Activated B cell treated with CpG ODN at 0.5 μM for 24 hours (primary cell): ENCODE data around the gene UBE2G2. TPM values are rescaled to one million over a fixed set of nuclear protein-coding genes. Genes with fewer than 3 reads are reported as not detected.

Source experiments
- ATAC-seq: fragments of 200-7000 bp; cut with Tn5 transposase; one replicate; pipeline ENCODE4 v1.10.0; 2021; ENCODE audit warnings: low read depth, mild to moderate bottlenecking, moderate library complexity
- CTCF ChIA-PET: fragments of 350-600 bp; sonication (Branson Sonifier 250); formaldehyde crosslinking; loops from one replicate; lab custom pipeline; 2021; ENCODE audit warnings: antibody characterized with exemption; lab: Charles Lee
- POLR2A ChIA-PET: fragments of 350-600 bp; sonication (Branson Sonifier 250); formaldehyde crosslinking; loops from one replicate; lab custom pipeline; 2021; ENCODE audit warnings: antibody characterized with exemption; lab: Charles Lee
- DNase-seq: peaks from one replicate; pipeline ENCODE4 v3.0.0; 2022
- H3K27ac Mint-ChIP-seq: one replicate; pipeline ENCODE4 v1.8.0; 2020; ENCODE audit warnings: mixed read lengths
- H3K27me3 Mint-ChIP-seq: one replicate; pipeline ENCODE4 v1.8.0; 2021; ENCODE audit warnings: mixed read lengths
- H3K36me3 Mint-ChIP-seq: one replicate; pipeline ENCODE4 v1.8.0; 2021; ENCODE audit warnings: low read depth, mixed read lengths
- H3K4me1 Mint-ChIP-seq: one replicate; pipeline ENCODE4 v1.8.0; 2021; ENCODE audit warnings: mixed read lengths
- H3K4me3 Mint-ChIP-seq: one replicate; pipeline ENCODE4 v1.8.0; 2020; ENCODE audit warnings: mild to moderate bottlenecking, mixed read lengths
- H3K9me3 Mint-ChIP-seq: one replicate; pipeline ENCODE4 v1.8.0; 2020; ENCODE audit warnings: mixed read lengths
- intact Hi-C: fragments of 100-400 bp; cut with micrococcal nuclease; formaldehyde crosslinking; loops from one replicate; pipeline ENCODE4 v1.15.1; 2024
- total RNA-seq: library from RNA; stranded (reverse); gene quantifications from 2 replicates; pipeline ENCODE4 v1.2.3, GENCODE V29; 2022
- TF ChIP-seq, protein P1 (sequence below): fragments of 200-600 bp; IDR thresholded peaks from one replicate; pipeline ENCODE4 v1.8.0; 2022; ENCODE audit warnings: antibody characterized with exemption, mild to moderate bottlenecking

Gene UBE2G2
- total RNA-seq, 1 donor from 2014 or later: 108 TPM

DNA sequence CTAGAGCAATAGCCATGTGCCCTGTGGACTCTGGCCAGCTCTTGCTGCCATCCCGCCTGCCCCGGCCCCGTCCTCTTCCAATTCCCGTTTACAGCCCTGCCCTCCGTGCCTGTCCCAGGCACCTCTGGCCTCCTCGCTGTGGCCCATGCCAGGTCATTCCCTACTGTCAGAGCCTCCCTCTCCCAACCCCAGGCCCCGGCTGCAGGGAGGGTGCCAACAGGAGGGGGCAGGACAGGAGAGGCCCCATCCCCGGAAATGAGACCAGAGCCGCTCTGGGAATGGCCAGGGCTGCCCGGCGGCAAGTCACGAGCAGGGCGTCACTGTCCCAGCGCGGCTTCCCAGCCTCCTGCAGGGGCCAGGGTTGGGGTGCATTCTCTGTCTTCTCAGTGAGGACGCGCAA is 66.8 kb downstream of the UBE2G2 start:
- TF ChIP-seq, protein P1, sequence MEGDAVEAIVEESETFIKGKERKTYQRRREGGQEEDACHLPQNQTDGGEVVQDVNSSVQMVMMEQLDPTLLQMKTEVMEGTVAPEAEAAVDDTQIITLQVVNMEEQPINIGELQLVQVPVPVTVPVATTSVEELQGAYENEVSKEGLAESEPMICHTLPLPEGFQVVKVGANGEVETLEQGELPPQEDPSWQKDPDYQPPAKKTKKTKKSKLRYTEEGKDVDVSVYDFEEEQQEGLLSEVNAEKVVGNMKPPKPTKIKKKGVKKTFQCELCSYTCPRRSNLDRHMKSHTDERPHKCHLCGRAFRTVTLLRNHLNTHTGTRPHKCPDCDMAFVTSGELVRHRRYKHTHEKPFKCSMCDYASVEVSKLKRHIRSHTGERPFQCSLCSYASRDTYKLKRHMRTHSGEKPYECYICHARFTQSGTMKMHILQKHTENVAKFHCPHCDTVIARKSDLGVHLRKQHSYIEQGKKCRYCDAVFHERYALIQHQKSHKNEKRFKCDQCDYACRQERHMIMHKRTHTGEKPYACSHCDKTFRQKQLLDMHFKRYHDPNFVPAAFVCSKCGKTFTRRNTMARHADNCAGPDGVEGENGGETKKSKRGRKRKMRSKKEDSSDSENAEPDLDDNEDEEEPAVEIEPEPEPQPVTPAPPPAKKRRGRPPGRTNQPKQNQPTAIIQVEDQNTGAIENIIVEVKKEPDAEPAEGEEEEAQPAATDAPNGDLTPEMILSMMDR: no peak
- Mint-ChIP-seq H3K4me3 (no peak overlapping the region), H3K27ac (no peak overlapping the region), H3K4me1 (no peaks in the 10 kb centered on the region), H3K9me3 (peaks cover 3% of the 10 kb centered on the region), H3K27me3 (peaks cover 11% of the 10 kb centered on the region), H3K36me3 (no peaks in the 10 kb centered on the region)
- intact Hi-C loops: no loop called here
- DNase-seq (no peak), ATAC-seq (no peak)
- ChIA-PET POLR2A (no interaction called here), CTCF (no interaction called here)

DNA sequence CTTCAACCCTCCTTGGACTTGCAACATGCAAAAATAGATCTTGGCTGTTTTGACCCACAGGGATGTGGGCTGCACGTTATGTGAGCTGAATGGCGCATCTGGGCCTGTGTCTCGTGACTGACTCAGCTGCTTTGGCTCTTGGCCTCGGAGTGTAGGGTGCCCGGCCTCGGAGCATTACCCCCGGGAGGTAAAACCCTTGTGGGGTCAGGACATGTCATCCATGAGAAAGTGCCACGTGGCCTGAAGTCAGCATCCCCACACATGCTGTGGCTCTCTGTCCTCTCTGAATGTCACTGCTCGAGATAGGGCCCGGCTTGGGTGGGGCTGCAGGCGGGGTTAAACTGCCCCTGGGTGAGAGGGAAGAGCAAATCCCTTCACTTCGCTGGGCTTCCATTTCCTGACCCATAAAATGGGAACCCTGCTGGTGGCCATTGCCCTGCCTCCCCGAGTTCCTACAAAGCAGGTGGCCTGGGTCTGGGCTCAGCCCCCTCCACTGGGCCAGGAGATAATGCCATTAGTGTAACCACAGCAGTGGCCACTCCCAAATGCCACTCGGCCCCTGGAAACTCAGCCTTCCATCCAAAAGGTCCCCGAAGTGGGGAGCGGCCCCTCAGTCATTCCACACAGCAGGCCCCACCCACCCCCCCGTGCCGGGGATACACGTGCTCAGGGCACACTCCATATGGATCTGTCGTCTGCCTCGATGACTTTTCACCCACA is 67.4 kb downstream of the UBE2G2 start:
- H3K9me3 Mint-ChIP-seq: peaks cover 1% of the 10 kb centered on the region
- intact Hi-C loops: no loop called here
- ChIA-PET CTCF (no interaction called here), POLR2A (no interaction called here)
- no peak overlapping the region for H3K27ac Mint-ChIP-seq
- DNase-seq (no peak), ATAC-seq (no peak)
- H3K27me3 Mint-ChIP-seq: peaks cover 12% of the 10 kb centered on the region
- no peaks in the 10 kb centered on the region for H3K36me3 Mint-ChIP-seq
- no peak overlapping the region for H3K4me3 Mint-ChIP-seq
- TF ChIP-seq, protein P1: no peak
- H3K4me1 Mint-ChIP-seq: no peaks in the 10 kb centered on the region

DNA sequence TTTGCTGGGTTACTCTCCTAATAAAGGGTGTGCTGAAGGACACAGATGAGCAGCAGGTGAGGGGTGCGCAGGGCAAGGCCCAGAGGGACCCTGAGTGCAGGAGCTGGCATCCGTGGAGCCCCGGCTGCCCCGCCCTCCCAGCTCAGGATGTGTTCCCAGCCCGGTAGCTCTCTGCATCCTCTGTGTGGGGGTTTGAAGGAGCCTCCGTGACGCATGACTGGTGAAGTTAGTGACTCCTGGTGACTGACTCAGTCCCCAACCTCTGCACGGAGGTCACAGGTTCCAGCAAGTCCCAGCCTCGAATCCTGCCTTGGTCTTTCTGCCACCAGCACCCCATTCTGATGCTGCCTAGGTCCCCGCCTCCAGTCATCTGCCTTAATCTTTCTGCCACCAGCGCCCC is 68.7 kb downstream of the UBE2G2 start:
- H3K9me3 Mint-ChIP-seq: no peaks in the 10 kb centered on the region
- TF ChIP-seq, protein P1: no peak
- H3K4me3 Mint-ChIP-seq: no peak overlapping the region
- no peaks in the 10 kb centered on the region for H3K36me3 Mint-ChIP-seq
- ATAC-seq: no peak
- CTCF ChIA-PET: no interaction called here
- no peak overlapping the region for H3K27ac Mint-ChIP-seq
- intact Hi-C loops: no loop called here
- POLR2A ChIA-PET: no interaction called here
- H3K27me3 Mint-ChIP-seq: peaks cover 17% of the 10 kb centered on the region
- H3K4me1 Mint-ChIP-seq: no peaks in the 10 kb centered on the region
- no peak for DNase-seq

DNA sequence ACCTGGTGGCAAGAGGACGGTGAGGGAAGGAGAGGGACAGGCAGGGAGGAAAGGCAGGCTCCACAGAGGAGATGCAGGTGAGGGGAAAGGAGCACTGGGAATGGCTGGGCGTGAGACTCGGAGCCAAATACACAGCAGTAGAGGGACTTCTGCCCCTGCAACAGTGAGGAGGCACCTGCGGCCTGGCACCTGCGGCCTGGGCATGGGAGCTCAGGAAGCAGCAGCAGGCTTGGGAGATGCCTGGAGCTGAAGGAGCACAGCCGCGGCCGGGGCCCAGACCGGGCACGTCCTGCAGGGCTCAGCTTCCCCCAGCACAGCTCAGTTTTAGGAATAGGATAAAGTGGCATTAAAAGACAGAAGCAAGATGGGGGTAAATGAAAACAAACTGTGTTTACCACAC is 69.4 kb downstream of the UBE2G2 start:
- POLR2A ChIA-PET: no interaction called here
- H3K27me3 Mint-ChIP-seq: peaks cover 20% of the 10 kb centered on the region
- H3K4me1 Mint-ChIP-seq: no peaks in the 10 kb centered on the region
- H3K4me3 Mint-ChIP-seq: no peak overlapping the region
- H3K27ac Mint-ChIP-seq: no peak overlapping the region
- ATAC-seq: no peak
- intact Hi-C loops: no loop called here
- no peaks in the 10 kb centered on the region for H3K9me3 Mint-ChIP-seq
- TF ChIP-seq, protein P1: no peak
- DNase-seq: no peak
- no peaks in the 10 kb centered on the region for H3K36me3 Mint-ChIP-seq
- CTCF ChIA-PET: no interaction called here

GRCh38 chr21:44730951-44731579 is 70.6 kb downstream of the UBE2G2 start:
- Mint-ChIP-seq H3K9me3 (no peaks in the 10 kb centered on the region), H3K27ac (no peak overlapping the region), H3K4me3 (no peak overlapping the region), H3K4me1 (no peaks in the 10 kb centered on the region), H3K27me3 (peaks cover 26% of the 10 kb centered on the region), H3K36me3 (no peaks in the 10 kb centered on the region)
- POLR2A ChIA-PET: no interaction called here
- ATAC-seq (no peak), DNase-seq (no peak)
- CTCF ChIA-PET: no interaction called here
- TF ChIP-seq, protein P1: no peak
- intact Hi-C loops: no loop called here
